Measurements from ENCODE around the gene DHX30. TPM values are rescaled to one million over a fixed set of nuclear protein-coding genes. Genes with fewer than 3 reads are reported as not detected.
"Not testable (repeated sequence)": the region's sequence is repeated elsewhere in the genome, so short reads cannot be mapped to it uniquely, and the experiment has no call there.

DHX30 gene, protein sequence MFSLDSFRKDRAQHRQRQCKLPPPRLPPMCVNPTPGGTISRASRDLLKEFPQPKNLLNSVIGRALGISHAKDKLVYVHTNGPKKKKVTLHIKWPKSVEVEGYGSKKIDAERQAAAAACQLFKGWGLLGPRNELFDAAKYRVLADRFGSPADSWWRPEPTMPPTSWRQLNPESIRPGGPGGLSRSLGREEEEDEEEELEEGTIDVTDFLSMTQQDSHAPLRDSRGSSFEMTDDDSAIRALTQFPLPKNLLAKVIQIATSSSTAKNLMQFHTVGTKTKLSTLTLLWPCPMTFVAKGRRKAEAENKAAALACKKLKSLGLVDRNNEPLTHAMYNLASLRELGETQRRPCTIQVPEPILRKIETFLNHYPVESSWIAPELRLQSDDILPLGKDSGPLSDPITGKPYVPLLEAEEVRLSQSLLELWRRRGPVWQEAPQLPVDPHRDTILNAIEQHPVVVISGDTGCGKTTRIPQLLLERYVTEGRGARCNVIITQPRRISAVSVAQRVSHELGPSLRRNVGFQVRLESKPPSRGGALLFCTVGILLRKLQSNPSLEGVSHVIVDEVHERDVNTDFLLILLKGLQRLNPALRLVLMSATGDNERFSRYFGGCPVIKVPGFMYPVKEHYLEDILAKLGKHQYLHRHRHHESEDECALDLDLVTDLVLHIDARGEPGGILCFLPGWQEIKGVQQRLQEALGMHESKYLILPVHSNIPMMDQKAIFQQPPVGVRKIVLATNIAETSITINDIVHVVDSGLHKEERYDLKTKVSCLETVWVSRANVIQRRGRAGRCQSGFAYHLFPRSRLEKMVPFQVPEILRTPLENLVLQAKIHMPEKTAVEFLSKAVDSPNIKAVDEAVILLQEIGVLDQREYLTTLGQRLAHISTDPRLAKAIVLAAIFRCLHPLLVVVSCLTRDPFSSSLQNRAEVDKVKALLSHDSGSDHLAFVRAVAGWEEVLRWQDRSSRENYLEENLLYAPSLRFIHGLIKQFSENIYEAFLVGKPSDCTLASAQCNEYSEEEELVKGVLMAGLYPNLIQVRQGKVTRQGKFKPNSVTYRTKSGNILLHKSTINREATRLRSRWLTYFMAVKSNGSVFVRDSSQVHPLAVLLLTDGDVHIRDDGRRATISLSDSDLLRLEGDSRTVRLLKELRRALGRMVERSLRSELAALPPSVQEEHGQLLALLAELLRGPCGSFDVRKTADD
- total RNA-seq, result 49.8 TPM
- long read RNA-seq, full-length matches to known transcripts, result 215 of 270 reads
- long read RNA-seq, partial matches to known transcripts, result 32 of 270 reads
- long read RNA-seq, other reads (novel, unspliced or antisense), result 23 of 270 reads

DNA sequence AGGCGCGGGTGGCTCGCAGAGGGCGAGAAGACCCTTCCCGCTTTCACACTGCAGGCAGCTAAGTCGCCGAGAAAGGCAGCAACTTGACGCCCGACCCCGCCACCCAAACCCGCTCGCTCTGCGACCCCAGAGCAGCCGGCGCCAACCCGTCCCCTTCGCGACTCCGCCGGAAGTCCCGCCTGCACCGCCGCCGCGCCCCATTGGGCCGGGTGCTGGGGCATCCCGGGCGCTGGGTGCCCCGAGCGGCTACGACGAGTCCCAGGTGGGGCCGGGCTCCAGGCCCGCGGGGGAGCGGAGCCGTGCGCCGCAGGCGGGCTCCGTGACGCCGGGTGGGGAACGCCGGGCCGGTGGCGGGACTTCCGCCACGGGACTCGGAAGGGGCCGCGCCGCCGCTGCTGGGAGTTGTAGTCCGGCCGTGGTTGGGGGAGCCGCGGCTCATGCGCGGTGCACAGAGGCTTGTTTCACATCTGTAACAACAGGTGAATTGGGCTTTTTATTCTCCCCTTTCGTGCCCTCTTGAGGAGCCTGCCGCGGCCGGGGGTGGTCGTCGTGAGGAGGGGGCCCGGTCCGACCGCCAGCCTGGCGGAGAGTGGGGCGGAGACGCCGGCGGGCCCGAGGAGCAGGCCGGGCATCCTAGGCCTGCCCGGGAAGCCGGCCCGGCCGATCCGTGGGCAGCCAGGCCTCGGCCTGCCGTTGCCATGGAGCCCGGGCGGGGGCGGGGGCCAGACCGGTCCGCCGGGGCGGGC, at the start of gene DHX30:
Gene DHX30 (plus strand): TSS at position 405 of the 746 bp plus-strand sequence. CDS start 7,546 bp downstream, outside the sequence.
- TF ChIP-seq, protein P1, sequence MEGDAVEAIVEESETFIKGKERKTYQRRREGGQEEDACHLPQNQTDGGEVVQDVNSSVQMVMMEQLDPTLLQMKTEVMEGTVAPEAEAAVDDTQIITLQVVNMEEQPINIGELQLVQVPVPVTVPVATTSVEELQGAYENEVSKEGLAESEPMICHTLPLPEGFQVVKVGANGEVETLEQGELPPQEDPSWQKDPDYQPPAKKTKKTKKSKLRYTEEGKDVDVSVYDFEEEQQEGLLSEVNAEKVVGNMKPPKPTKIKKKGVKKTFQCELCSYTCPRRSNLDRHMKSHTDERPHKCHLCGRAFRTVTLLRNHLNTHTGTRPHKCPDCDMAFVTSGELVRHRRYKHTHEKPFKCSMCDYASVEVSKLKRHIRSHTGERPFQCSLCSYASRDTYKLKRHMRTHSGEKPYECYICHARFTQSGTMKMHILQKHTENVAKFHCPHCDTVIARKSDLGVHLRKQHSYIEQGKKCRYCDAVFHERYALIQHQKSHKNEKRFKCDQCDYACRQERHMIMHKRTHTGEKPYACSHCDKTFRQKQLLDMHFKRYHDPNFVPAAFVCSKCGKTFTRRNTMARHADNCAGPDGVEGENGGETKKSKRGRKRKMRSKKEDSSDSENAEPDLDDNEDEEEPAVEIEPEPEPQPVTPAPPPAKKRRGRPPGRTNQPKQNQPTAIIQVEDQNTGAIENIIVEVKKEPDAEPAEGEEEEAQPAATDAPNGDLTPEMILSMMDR (IDR thresholded peaks at IDR 0.05; ENCODE audit: borderline replicate concordance), result no peak
- peak; percentile 91 for DNase-seq
- Histone ChIP-seq H3K27me3 (ENCODE audit: low read depth) (no peaks in the 10 kb centered on the region), H3K36me3 (peaks cover 23% of the 10 kb centered on the region), H3K4me1 (peaks cover 33% of the 10 kb centered on the region), H3K4me3 (peak within 1 kb of the TSS; percentile 91), H3K27ac (replicated peaks) (peak within 1 kb of the TSS; percentile 99), H3K9me3 (replicated peaks) (no peaks in the 10 kb centered on the region)
- intact Hi-C loops (cut with micrococcal nuclease), result no loop called here

DNA sequence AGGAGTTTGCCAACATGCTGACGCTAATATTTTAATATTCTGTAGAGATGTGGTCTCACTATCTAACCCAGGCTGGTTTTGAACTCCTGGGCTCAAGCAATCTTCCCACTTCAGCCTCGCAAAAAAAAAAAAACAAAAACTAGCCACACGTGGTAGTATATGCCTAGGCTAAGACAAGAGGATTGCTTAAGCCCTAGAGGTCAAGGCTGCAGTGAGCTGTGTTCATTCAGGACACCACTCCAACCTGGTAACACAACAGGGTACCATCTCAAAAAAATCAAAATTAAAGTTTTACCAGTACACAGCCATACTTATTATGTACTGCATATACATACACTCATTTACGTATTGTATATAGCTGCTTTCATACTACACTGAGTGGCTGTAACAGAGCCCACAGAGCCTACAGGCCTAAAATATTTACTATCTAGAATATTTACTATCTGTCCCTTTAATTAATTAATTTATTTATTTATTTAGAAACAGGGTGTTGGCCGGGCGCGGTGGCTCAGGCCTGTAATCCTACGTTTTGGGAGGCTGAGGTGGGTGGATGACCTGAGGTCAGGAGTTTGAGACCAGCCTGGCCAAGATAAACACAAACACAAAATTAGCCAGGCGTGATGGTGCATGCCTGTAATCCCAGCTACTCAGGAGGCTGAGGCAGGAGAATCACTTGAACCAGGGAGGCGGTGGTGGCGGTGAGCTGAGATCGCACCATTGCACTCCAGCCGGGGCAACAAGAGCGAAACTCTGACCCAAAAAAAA, 44.5 kb upstream of the DHX30 start:
- TF ChIP-seq, protein P1 (IDR thresholded peaks at IDR 0.05; ENCODE audit: borderline replicate concordance), result no peak
- Histone ChIP-seq H3K4me3 (no peak overlapping the region), H3K4me1 (peaks cover 9% of the 10 kb centered on the region), H3K36me3 (peaks cover 11% of the 10 kb centered on the region), H3K27me3 (ENCODE audit: low read depth) (no peaks in the 10 kb centered on the region), H3K9me3 (replicated peaks) (no peaks in the 10 kb centered on the region), H3K27ac (replicated peaks) (no peak overlapping the region)
- intact Hi-C loops (cut with micrococcal nuclease), result no loop called here
- DNase-seq, result no peak

DNA sequence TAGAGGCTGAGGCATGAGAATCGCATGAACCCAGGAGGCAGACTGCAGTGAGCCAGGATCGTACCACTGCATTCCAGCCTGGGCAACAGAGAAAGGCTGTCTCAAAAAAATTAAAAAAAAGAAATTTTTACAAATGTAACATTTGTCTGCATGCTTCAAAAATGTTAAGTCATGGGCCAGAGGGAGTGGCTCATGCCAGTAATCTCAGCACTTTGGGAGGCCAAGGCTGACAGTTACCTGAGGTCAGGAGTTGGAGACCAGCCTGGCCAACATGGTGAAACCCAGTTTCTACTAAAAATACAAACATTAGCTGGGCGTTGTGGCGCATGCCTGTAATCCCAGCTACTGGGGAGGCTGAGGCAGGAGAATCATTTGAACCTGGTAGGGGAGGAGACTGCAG, 42.7 kb upstream of the DHX30 start:
- peaks cover 11% of the 10 kb centered on the region for H3K36me3 ChIP-seq
- DNase-seq; H3K4me1 ChIP-seq; H3K9me3 ChIP-seq (replicated peaks); H3K27me3 ChIP-seq (ENCODE audit: low read depth); intact Hi-C loops (cut with micrococcal nuclease); H3K27ac ChIP-seq (replicated peaks); H3K4me3 ChIP-seq: not testable (repeated sequence)

DNA sequence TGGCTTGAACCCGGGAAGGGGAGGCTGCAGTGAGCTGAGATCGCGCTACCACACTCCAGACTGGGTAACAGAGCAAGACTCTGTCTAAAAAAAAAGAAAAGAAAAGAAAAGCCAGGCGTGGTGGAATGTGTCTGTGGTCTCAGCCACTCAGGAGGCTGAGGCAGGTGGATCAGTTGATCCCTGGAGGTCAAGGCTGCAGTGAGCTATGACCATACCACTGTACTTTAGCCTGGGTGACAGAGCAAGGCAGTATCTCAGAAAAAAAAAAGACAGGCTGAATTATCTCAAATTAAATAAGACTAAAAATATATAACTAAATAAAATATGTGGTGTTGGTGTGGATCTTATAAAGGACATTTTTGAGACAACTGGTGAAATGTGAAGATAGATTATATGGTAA, 41.9 kb upstream of the DHX30 start:
- H3K4me1 ChIP-seq, result peaks cover 9% of the 10 kb centered on the region
- TF ChIP-seq, protein P1 (IDR thresholded peaks at IDR 0.05; ENCODE audit: borderline replicate concordance), result no peak
- H3K27ac ChIP-seq (replicated peaks), result no peak overlapping the region
- intact Hi-C loops (cut with micrococcal nuclease), result no loop called here
- DNase-seq, result no peak
- H3K27me3 ChIP-seq (ENCODE audit: low read depth), result no peaks in the 10 kb centered on the region
- H3K36me3 ChIP-seq, result peaks cover 11% of the 10 kb centered on the region
- H3K9me3 ChIP-seq (replicated peaks), result no peaks in the 10 kb centered on the region
- H3K4me3 ChIP-seq, result no peak overlapping the region

DNA sequence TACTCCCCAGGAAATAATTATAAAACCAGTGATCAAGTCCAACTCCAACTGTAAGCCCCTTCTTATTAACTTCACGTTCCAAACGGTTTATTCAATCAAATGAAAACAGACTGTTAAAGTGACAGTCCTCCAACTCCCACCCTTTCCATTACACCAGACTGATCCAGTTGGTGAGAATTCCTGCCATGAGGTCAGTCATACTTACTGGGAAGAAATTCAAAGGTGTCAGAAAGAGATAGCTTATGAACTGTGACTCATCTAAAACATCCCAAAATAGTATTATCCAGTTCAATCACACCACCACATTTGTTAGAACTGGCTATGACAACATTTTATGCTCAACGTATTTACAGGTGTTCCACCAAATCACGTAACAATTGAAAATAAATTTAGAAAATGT, 40.7 kb upstream of the DHX30 start:
- Histone ChIP-seq H3K27ac (replicated peaks) (no peak overlapping the region), H3K27me3 (ENCODE audit: low read depth) (no peaks in the 10 kb centered on the region), H3K36me3 (peaks cover 3% of the 10 kb centered on the region), H3K4me1 (peaks cover 9% of the 10 kb centered on the region), H3K4me3 (no peak overlapping the region), H3K9me3 (replicated peaks) (no peaks in the 10 kb centered on the region)
- no peak for DNase-seq
- TF ChIP-seq, protein P1 (IDR thresholded peaks at IDR 0.05; ENCODE audit: borderline replicate concordance), result no peak
- intact Hi-C loops (cut with micrococcal nuclease), result no loop called here

Data from left ventricle myocardium inferior (tissue), 1 donor.